Neural progenitor cell (in vitro differentiated cells): ENCODE data around the gene FHOD1. TPM values are rescaled to one million over a fixed set of nuclear protein-coding genes. Genes with fewer than 3 reads are reported as not detected.
A peak's percentile ranks its signal among the peaks of the same experiment; 100 is the strongest.

Source experiments
- DNase-seq: peaks from one replicate; pipeline ENCODE4 v3.0.0-alpha.2; 2016; ENCODE audit warnings: low spot score
- H2AFZ ChIP-seq: fragments of 200-600 bp; sonication (generic); replicated peaks from 2 replicates; pipeline ENCODE4 v1.6.1; 2016; ENCODE audit warnings: antibody characterized with exemption
- H3F3A ChIP-seq: fragments of 200-600 bp; sonication (generic); 2 replicates; pipeline ENCODE4 v1.6.1; 2016; ENCODE audit warnings: antibody characterized with exemption, low read depth
- H3K27ac ChIP-seq: fragments of 200-600 bp; sonication (generic); 2 replicates; pipeline ENCODE4 v1.5.1; 2016; ENCODE audit warnings: mild to moderate bottlenecking
- H3K27me3 ChIP-seq: fragments of 200-600 bp; sonication (generic); 2 replicates; pipeline ENCODE4 v1.6.1; 2016; ENCODE audit warnings: mild to moderate bottlenecking, moderate library complexity
- H3K36me3 ChIP-seq: fragments of 200-600 bp; sonication (generic); 2 replicates; pipeline ENCODE4 v1.5.1; 2016
- H3K4me1 ChIP-seq: fragments of 200-600 bp; sonication (generic); 2 replicates; pipeline ENCODE4 v1.6.1; 2016; ENCODE audit warnings: mixed run types
- H3K4me2 ChIP-seq: fragments of 200-600 bp; sonication (generic); 2 replicates; pipeline ENCODE4 v1.6.1; 2016
- H3K4me3 ChIP-seq: fragments of 200-600 bp; sonication (generic); 2 replicates; pipeline ENCODE4 v1.5.1; 2016
- H3K79me2 ChIP-seq: fragments of 200-600 bp; sonication (generic); 2 replicates; pipeline ENCODE4 v1.6.1; 2016; ENCODE audit warnings: low read depth
- H3K9ac ChIP-seq: fragments of 200-600 bp; sonication (generic); 2 replicates; pipeline ENCODE4 v1.6.1; 2016
- H3K9me3 ChIP-seq: fragments of 200-600 bp; sonication (generic); 2 replicates; pipeline ENCODE4 v1.5.1; 2016; ENCODE audit warnings: low read depth
- H4K20me1 ChIP-seq: fragments of 200-600 bp; sonication (generic); 2 replicates; pipeline ENCODE4 v1.6.1; 2016; ENCODE audit warnings: low read depth
- H3K27ac Mint-ChIP-seq: 3 replicates; pipeline ENCODE4 v1.8.0; 2021; ENCODE audit warnings: mixed read lengths
- H3K27me3 Mint-ChIP-seq: 2 replicates; pipeline ENCODE4 v1.8.0; 2022; ENCODE audit warnings: low read depth, mild to moderate bottlenecking, inconsistent platforms, moderate library complexity, mixed read lengths; ENCODE audit not compliant: insufficient read depth
- H3K36me3 Mint-ChIP-seq: 3 replicates; pipeline ENCODE4 v1.8.0; 2021; ENCODE audit warnings: mixed read lengths
- H3K4me1 Mint-ChIP-seq: 3 replicates; pipeline ENCODE4 v1.8.0; 2021; ENCODE audit warnings: mixed read lengths
- H3K4me3 Mint-ChIP-seq: 3 replicates; pipeline ENCODE4 v1.8.0; 2021; ENCODE audit warnings: mild to moderate bottlenecking, moderate library complexity, mixed read lengths
- H3K9me3 Mint-ChIP-seq: 3 replicates; pipeline ENCODE4 v1.8.0; 2020; ENCODE audit warnings: mixed read lengths
- CTCF ChIP-seq: fragments of 200-600 bp; sonication (generic); IDR thresholded peaks from 2 replicates; pipeline ENCODE4 v1.5.1; 2017; ENCODE audit warnings: antibody characterized with exemption, mild to moderate bottlenecking
- EZH2 ChIP-seq: fragments of 200-600 bp; sonication (generic); IDR thresholded peaks from 2 replicates; pipeline ENCODE4 v1.6.1; 2017; ENCODE audit warnings: antibody characterized with exemption, mild to moderate bottlenecking, moderate library complexity
- EZH2phosphoT487 ChIP-seq: fragments of 200-600 bp; sonication (generic); IDR thresholded peaks from 2 replicates; pipeline ENCODE4 v1.6.1; 2017; ENCODE audit warnings: antibody characterized with exemption
- total RNA-seq: library from RNA; depleted of rRNA; stranded (reverse); fragments of >200 nt; gene quantifications from 2 replicates; pipeline ENCODE4 v1.2.3, GENCODE V29; 2015; ENCODE audit warnings: low replicate concordance

Gene FHOD1
- 5.5 and 14.2 TPM in 2 replicates for total RNA-seq

- H3K27ac ChIP-seq = no peak within 1 kb of the TSS
- peaks cover 25% of the 10 kb centered on the region for H3K4me1 ChIP-seq
- Mint-ChIP-seq H3K36me3 (no peaks in the 10 kb centered on the region), H3K27ac (peak within 1 kb of the TSS; percentile 87), H3K4me3 (peak within 1 kb of the TSS; percentile 92), H3K4me1 (peaks cover 27% of the 10 kb centered on the region), H3K9me3 (no peaks in the 10 kb centered on the region), H3K27me3 (peaks cover 26% of the 10 kb centered on the region)
- peak; percentile 98 for DNase-seq
- no peak for TF ChIP-seq EZH2phosphoT487
- no peak for TF ChIP-seq CTCF
- no peak for TF ChIP-seq EZH2
- no peak within 1 kb of the TSS for H3K9ac ChIP-seq
- peak within 1 kb of the TSS; percentile 96 for H2AFZ ChIP-seq
- peaks cover 6% of the 10 kb centered on the region for H4K20me1 ChIP-seq
- H3F3A ChIP-seq = peaks cover 35% of the 10 kb centered on the region
- no peaks in the 10 kb centered on the region for H3K36me3 ChIP-seq
- H3K9me3 ChIP-seq = no peaks in the 10 kb centered on the region
- no peaks in the 10 kb centered on the region for H3K79me2 ChIP-seq
- peak within 1 kb of the TSS; percentile 92 for H3K4me2 ChIP-seq
- peaks cover 41% of the 10 kb centered on the region for H3K27me3 ChIP-seq
- peak within 1 kb of the TSS; percentile 64 for H3K4me3 ChIP-seq
Measured at GRCh38 chr16:67247192-67248072, at the start of gene FHOD1. FHOD1 (minus strand) TSS chr16:67247481; CDS start chr16:67247410, 71 bp downstream.

GRCh38 chr16:67296420-67296819 lies 49.1 kb upstream of the FHOD1 start:
- Mint-ChIP-seq H3K9me3 (peaks cover 2% of the 10 kb centered on the region), H3K4me3 (no peak overlapping the region), H3K36me3 (no peaks in the 10 kb centered on the region), H3K27me3 (peaks cover 9% of the 10 kb centered on the region), H3K27ac (no peak overlapping the region), H3K4me1 (peaks cover 4% of the 10 kb centered on the region)
- Histone ChIP-seq H3K27ac (no peak overlapping the region), H3K9ac (no peak overlapping the region), H3K9me3 (no peaks in the 10 kb centered on the region), H3K27me3 (peaks cover 6% of the 10 kb centered on the region), H3K79me2 (no peaks in the 10 kb centered on the region), H3K4me3 (no peak overlapping the region), H4K20me1 (no peaks in the 10 kb centered on the region), H3F3A (no peaks in the 10 kb centered on the region), H2AFZ (no peak overlapping the region), H3K4me2 (no peak overlapping the region), H3K4me1 (no peaks in the 10 kb centered on the region), H3K36me3 (no peaks in the 10 kb centered on the region)
- DNase-seq = no peak
- no peak for TF ChIP-seq EZH2
- no peak for TF ChIP-seq CTCF
- TF ChIP-seq EZH2phosphoT487 = no peak

- TF ChIP-seq EZH2 (no peak), EZH2phosphoT487 (no peak), CTCF (no peak)
- DNase-seq = no peak
- H3F3A ChIP-seq = no peaks in the 10 kb centered on the region
- H3K4me1 ChIP-seq = no peaks in the 10 kb centered on the region
- Mint-ChIP-seq H3K4me3 (no peak overlapping the region), H3K27me3 (peaks cover 9% of the 10 kb centered on the region), H3K36me3 (no peaks in the 10 kb centered on the region), H3K9me3 (peaks cover 2% of the 10 kb centered on the region), H3K4me1 (peaks cover 4% of the 10 kb centered on the region), H3K27ac (peak overlapping the region; percentile 66)
- H3K79me2 ChIP-seq = no peaks in the 10 kb centered on the region
- no peak overlapping the region for H3K4me3 ChIP-seq
- H4K20me1 ChIP-seq = no peaks in the 10 kb centered on the region
- no peak overlapping the region for H3K27ac ChIP-seq
- H2AFZ ChIP-seq = no peak overlapping the region
- H3K27me3 ChIP-seq = peaks cover 6% of the 10 kb centered on the region
- no peaks in the 10 kb centered on the region for H3K9me3 ChIP-seq
- H3K36me3 ChIP-seq = no peaks in the 10 kb centered on the region
- H3K9ac ChIP-seq = no peak overlapping the region
- no peak overlapping the region for H3K4me2 ChIP-seq
Measured at GRCh38 chr16:67294938-67295361, 47.7 kb upstream of the FHOD1 start.
